Measurements from ENCODE around the gene IL12RB1. TPM values are rescaled to one million over a fixed set of nuclear protein-coding genes. Genes with fewer than 3 reads are reported as not detected.

Gene IL12RB1
- total RNA-seq, 4 donors from 2014 or later: 0.15 to 3.5 (median 1.5) TPM

DNA sequence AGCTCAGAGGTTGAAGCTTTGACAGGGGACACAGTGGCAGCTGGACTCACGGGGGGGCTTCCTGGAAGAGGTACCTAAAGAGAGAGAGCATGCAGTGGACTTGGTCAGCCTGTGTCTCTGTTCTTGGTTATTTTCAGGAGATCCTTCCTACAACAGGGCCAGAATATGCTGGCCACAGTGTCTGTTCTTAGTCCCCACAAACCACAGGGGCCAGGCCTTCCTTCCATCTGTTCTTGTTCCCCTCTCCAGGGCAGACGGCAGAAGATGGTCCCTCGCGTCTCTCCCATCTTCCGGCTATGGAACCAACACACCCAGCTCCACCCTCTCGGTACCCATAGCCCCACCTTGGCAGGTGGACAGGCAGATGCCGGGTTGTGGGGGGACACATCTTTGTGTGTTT lies 35.7 kb upstream of the IL12RB1 start:
- H3K36me3 ChIP-seq: peaks cover 0 to 53% of the 10 kb centered on the region in 2 donors
- H3K27me3 ChIP-seq: no peaks in the 10 kb centered on the region
- H3K9me3 ChIP-seq: no peaks in the 10 kb centered on the region
- no peak for ATAC-seq
- TF ChIP-seq, protein P1, sequence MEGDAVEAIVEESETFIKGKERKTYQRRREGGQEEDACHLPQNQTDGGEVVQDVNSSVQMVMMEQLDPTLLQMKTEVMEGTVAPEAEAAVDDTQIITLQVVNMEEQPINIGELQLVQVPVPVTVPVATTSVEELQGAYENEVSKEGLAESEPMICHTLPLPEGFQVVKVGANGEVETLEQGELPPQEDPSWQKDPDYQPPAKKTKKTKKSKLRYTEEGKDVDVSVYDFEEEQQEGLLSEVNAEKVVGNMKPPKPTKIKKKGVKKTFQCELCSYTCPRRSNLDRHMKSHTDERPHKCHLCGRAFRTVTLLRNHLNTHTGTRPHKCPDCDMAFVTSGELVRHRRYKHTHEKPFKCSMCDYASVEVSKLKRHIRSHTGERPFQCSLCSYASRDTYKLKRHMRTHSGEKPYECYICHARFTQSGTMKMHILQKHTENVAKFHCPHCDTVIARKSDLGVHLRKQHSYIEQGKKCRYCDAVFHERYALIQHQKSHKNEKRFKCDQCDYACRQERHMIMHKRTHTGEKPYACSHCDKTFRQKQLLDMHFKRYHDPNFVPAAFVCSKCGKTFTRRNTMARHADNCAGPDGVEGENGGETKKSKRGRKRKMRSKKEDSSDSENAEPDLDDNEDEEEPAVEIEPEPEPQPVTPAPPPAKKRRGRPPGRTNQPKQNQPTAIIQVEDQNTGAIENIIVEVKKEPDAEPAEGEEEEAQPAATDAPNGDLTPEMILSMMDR (IDR thresholded peaks at IDR 0.05): no peak
- WGBS, 2 donors (ENCODE audit: low coverage in 1 of 2): 33 to 96% methylated on average over 1 to 5 of the region's 7 CpGs
- H3K4me1 ChIP-seq: peaks cover 0 to 18% (median 7%) of the 10 kb centered on the region in 3 donors
- no peak overlapping the region for H3K4me3 ChIP-seq
- no peak overlapping the region for H3K27ac ChIP-seq

GRCh38 chr19:18121166-18121565 lies 34.4 kb upstream of the IL12RB1 start:
- TF ChIP-seq POLR2AphosphoS5 (IDR thresholded peaks at IDR 0.05) (no peak), EP300 (IDR thresholded peaks at IDR 0.05) (no peak), POLR2A (IDR thresholded peaks at IDR 0.05) (no peak)
- TF ChIP-seq, protein P1 (IDR thresholded peaks at IDR 0.05): no peak
- Histone ChIP-seq H3K27ac (no peak overlapping the region), H3K4me3 (no peak overlapping the region), H3K4me1 (peaks cover 0 to 26% (median 11%) of the 10 kb centered on the region in 3 donors), H3K9me3 (no peaks in the 10 kb centered on the region), H3K27me3 (no peaks in the 10 kb centered on the region), H3K36me3 (peaks cover 0 to 44% of the 10 kb centered on the region in 2 donors)
- 93 to 95% methylated on average over 3 to 5 of the region's 5 CpGs for WGBS, 2 donors (ENCODE audit: low coverage in 1 of 2)
- ATAC-seq: no peak

GRCh38 chr19:18120127-18120526 lies 33.4 kb upstream of the IL12RB1 start:
- Histone ChIP-seq H3K9me3 (no peaks in the 10 kb centered on the region), H3K4me1 (peaks cover 0 to 26% (median 11%) of the 10 kb centered on the region in 3 donors), H3K36me3 (peaks cover 0 to 35% of the 10 kb centered on the region in 2 donors), H3K27ac (no peak overlapping the region), H3K4me3 (no peak overlapping the region), H3K27me3 (no peaks in the 10 kb centered on the region)
- TF ChIP-seq POLR2A (IDR thresholded peaks at IDR 0.05): no peak
- TF ChIP-seq EP300 (IDR thresholded peaks at IDR 0.05): no peak
- TF ChIP-seq, protein P1 (IDR thresholded peaks at IDR 0.05): no peak
- TF ChIP-seq POLR2AphosphoS5 (IDR thresholded peaks at IDR 0.05): no peak
- no peak for ATAC-seq
- WGBS, 2 donors (ENCODE audit: low coverage in 1 of 2): 64% methylated on average over 1 of the region's 1 CpG; no CpG with 5 or more reads in 1 of the 2 donors

- Histone ChIP-seq H3K27ac (peak overlapping the region in 1 of 4 donors; percentile 77), H3K4me3 (no peak overlapping the region)
- TF ChIP-seq, protein P1 (IDR thresholded peaks at IDR 0.05): no peak
- TF ChIP-seq POLR2AphosphoS5 (IDR thresholded peaks at IDR 0.05): no peak
These were observed 33.0 kb upstream of the IL12RB1 start for GRCh38 chr19:18119717-18120105.

DNA sequence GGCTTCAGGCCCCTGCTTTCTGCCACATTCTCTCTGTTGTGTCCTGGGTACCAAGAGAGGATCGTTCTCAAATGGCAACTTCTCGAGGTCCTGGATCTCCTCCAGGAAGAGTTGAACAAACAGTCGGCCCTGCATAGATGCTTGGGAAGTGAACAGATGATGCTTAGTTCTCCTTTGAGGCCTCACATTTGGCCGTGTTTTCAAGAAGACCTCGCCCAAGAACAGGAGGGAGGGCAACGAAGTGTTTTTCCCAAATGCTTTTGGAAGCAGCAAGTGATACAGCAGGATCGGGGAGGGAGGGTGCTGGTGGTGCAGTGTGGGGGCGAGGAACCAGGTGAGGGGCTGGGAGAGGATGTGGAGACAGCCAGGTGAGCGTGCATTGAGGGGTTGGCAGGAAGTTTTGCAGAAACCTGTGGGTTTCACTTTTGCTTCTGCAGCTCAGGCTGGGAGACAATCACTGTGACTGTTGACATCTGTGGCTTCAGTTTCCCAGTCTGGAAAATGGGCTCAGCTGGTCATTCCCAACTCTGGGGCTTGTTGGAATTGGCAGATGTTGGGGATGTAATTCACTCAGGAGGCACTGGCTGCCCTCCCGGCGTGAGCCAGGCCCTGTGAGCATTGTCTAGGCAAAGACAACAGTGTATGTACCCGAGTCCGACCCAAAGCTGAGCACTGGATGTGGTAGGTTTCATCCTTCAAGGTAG lies 32.4 kb upstream of the IL12RB1 start:
- peak overlapping the region in 3 of 4 donors; percentile 77 to 85 (median 78) for H3K27ac ChIP-seq
- peaks cover 0 to 26% (median 11%) of the 10 kb centered on the region in 3 donors for H3K4me1 ChIP-seq
- no peak for TF ChIP-seq POLR2A (IDR thresholded peaks at IDR 0.05)
- TF ChIP-seq, protein P1 (IDR thresholded peaks at IDR 0.05): no peak
- no peak for TF ChIP-seq POLR2AphosphoS5 (IDR thresholded peaks at IDR 0.05)
- no peak for TF ChIP-seq EP300 (IDR thresholded peaks at IDR 0.05)
- H3K27me3 ChIP-seq: no peaks in the 10 kb centered on the region
- 32 to 80% methylated on average over 1 to 7 of the region's 13 CpGs for WGBS, 2 donors (ENCODE audit: low coverage in 1 of 2)
- H3K9me3 ChIP-seq: no peaks in the 10 kb centered on the region
- no peak for ATAC-seq
- peaks cover 0 to 25% of the 10 kb centered on the region in 2 donors for H3K36me3 ChIP-seq
- H3K4me3 ChIP-seq: no peak overlapping the region

More at GRCh38 chr19:18119717-18120105, 33.0 kb upstream of the IL12RB1 start:
- Histone ChIP-seq H3K9me3 (no peaks in the 10 kb centered on the region), H3K27me3 (no peaks in the 10 kb centered on the region), H3K4me1 (peaks cover 0 to 26% (median 11%) of the 10 kb centered on the region in 3 donors), H3K36me3 (peaks cover 0 to 31% of the 10 kb centered on the region in 2 donors)
- WGBS, 2 donors (ENCODE audit: low coverage in 1 of 2): 80% methylated on average over 1 of the region's 14 CpGs; no CpG with 5 or more reads in 1 of the 2 donors
- no peak for ATAC-seq

Measured in gastroesophageal sphincter (tissue), 4 donors.